A549 (cell line): ENCODE data around the gene MESP2. TPM values are rescaled to one million over a fixed set of nuclear protein-coding genes. Genes with fewer than 3 reads are reported as not detected.

Source experiments
- ATAC-seq, 2 experiments: fragments of 200-7000 bp in 1 of 2; fragments of >200 bp in 1 of 2; cut with Nextera tagmentation in 1 of 2; cut with Tn5 transposase in 1 of 2; 3 replicates each; pipeline versions ENCODE4 v1.8.0 to v1.9.1; 2018 to 2020; ENCODE audit warnings: mild to moderate bottlenecking in 1 of 2, moderate library complexity in 1 of 2
- CTCF ChIA-PET: fragments of 300-600 bp; sonication (Branson Sonifier 250); formaldehyde crosslinking; extraction: SDS; loops from one replicate; lab custom pipeline; 2021; ENCODE audit warnings: antibody characterized with exemption, inconsistent platforms; lab: Yijun Ruan, JAX
- POLR2A ChIA-PET: fragments of 350-600 bp; formaldehyde crosslinking; extraction: SDS; loops from one replicate; lab custom pipeline; 2021; ENCODE audit warnings: antibody characterized with exemption, inconsistent platforms; lab: Yijun Ruan, JAX
- DNase-seq, 2 experiments: peaks; one replicate each; pipeline versions ENCODE4 v3.0.0 to v3.0.0-alpha.2; 2011 to 2016; ENCODE audit warnings: low read depth in 1 of 2, low spot score in 1 of 2
- FAIRE-seq: peaks from 2 replicates; lab custom pipeline; 2011; peaks lifted over from hg19 to GRCh38; lab: Jason Lieb, UNC
- H3K27ac ChIP-seq, 2 experiments: fragments of >200 bp; sonication (Bioruptor Twin); formaldehyde crosslinking; 3 replicates each; pipeline ENCODE4 v1.5.1; 2016 to 2017
- H3K4me1 ChIP-seq: fragments of >200 bp; sonication (Bioruptor Twin); formaldehyde crosslinking; 3 replicates; pipeline ENCODE4 v1.6.1; 2016
- H3K4me2 ChIP-seq: fragments of >200 bp; sonication (Bioruptor Twin); formaldehyde crosslinking; 3 replicates; pipeline ENCODE4 v1.6.1; 2016
- H3K4me3 ChIP-seq: fragments of >200 bp; sonication (Bioruptor Twin); formaldehyde crosslinking; 3 replicates; pipeline ENCODE4 v1.5.1; 2016
- H3K9me3 ChIP-seq: fragments of >200 bp; sonication (Bioruptor Twin); formaldehyde crosslinking; 3 replicates; pipeline ENCODE4 v1.6.1; 2016
- ATOH8 ChIP-seq: fragments of 250-450 bp; sonication (Bioruptor Pico); IDR thresholded peaks from 2 replicates; pipeline ENCODE4 v1.5.0; 2020; ENCODE audit warnings: low read depth, mild to moderate bottlenecking, moderate library complexity
- BHLHE40 ChIP-seq: IDR thresholded peaks from 2 replicates; pipeline ENCODE4 v1.6.1; 2012; ENCODE audit warnings: low read depth, low read length, inconsistent platforms
- CBX2 ChIP-seq: fragments of 200-600 bp; sonication (generic); IDR thresholded peaks from 2 replicates; pipeline ENCODE4 v1.6.1; 2016; ENCODE audit warnings: low read depth, mild to moderate bottlenecking, borderline replicate concordance
- EHF ChIP-seq: fragments of 250-450 bp; sonication (Bioruptor Pico); IDR thresholded peaks from 2 replicates; pipeline ENCODE4 v1.5.0; 2020; ENCODE audit warnings: mild to moderate bottlenecking
- ELK1 ChIP-seq: fragments of 150-350 bp; IDR thresholded peaks from 2 replicates; pipeline ENCODE4 v1.6.1; 2014; ENCODE audit warnings: low read depth, mild to moderate bottlenecking, low read length
- GATA3 ChIP-seq: IDR thresholded peaks from 2 replicates; pipeline ENCODE4 v1.6.1; 2012; ENCODE audit warnings: borderline replicate concordance
- HES2 ChIP-seq: fragments of >200 bp; sonication (Bioruptor Twin); formaldehyde crosslinking; IDR thresholded peaks from 2 replicates; pipeline ENCODE4 v1.6.1; 2016
- HMGXB4 ChIP-seq: fragments of 250-450 bp; sonication (Bioruptor Pico); IDR thresholded peaks from 2 replicates; pipeline ENCODE4 v1.5.0; 2021; ENCODE audit warnings: mild to moderate bottlenecking, moderate library complexity, borderline replicate concordance
- JUN ChIP-seq, 2 experiments: fragments of >200 bp; sonication (Bioruptor Twin); formaldehyde crosslinking; IDR thresholded peaks; 2 replicates in 1 of 2; 3 replicates in 1 of 2; pipeline ENCODE4 v1.6.1; 2016 to 2017
- KDM1A ChIP-seq: fragments of 200-600 bp; sonication (generic); IDR thresholded peaks from 2 replicates; pipeline ENCODE4 v1.6.1; 2016; ENCODE audit warnings: low read depth, mild to moderate bottlenecking
- MAFK ChIP-seq: fragments of 450-650 bp; IDR thresholded peaks from 2 replicates; pipeline ENCODE4 v1.6.1; 2014; ENCODE audit not compliant: partially characterized antibody
- MAX ChIP-seq: IDR thresholded peaks from 2 replicates; pipeline ENCODE4 v1.6.1; 2012
- MYC ChIP-seq: IDR thresholded peaks from 2 replicates; pipeline ENCODE4 v1.6.1; 2012; ENCODE audit warnings: mild to moderate bottlenecking, inconsistent platforms, low read length, improper control_type of control experiment, borderline replicate concordance
- NFE2L2 ChIP-seq: fragments of 150-350 bp; conservative IDR thresholded peaks from 2 replicates; pipeline ENCODE4 v1.6.1; 2014; ENCODE audit warnings: low read length
- NR3C1 ChIP-seq: fragments of >200 bp; sonication (Bioruptor Twin); formaldehyde crosslinking; IDR thresholded peaks from 3 replicates; pipeline ENCODE4 v1.6.1; 2017
- PBX3 ChIP-seq: IDR thresholded peaks from 2 replicates; pipeline ENCODE4 v1.6.1; 2012
- PHF8 ChIP-seq: fragments of 200-600 bp; sonication (generic); IDR thresholded peaks from 2 replicates; pipeline ENCODE4 v1.6.1; 2016; ENCODE audit warnings: low read depth, mild to moderate bottlenecking, antibody characterized with exemption, moderate library complexity, borderline replicate concordance
- POLR2AphosphoS2 ChIP-seq: conservative IDR thresholded peaks from 2 replicates; pipeline ENCODE4 v1.6.1; 2012; ENCODE audit warnings: low read length, improper control_type of control experiment, inconsistent platforms
- RCOR1 ChIP-seq: fragments of 150-350 bp; IDR thresholded peaks from 2 replicates; pipeline ENCODE4 v1.6.1; 2014; ENCODE audit warnings: antibody characterized with exemption, low read length, low read depth
- SMC3 ChIP-seq: fragments of >200 bp; sonication (Bioruptor Twin); formaldehyde crosslinking; IDR thresholded peaks from 3 replicates; pipeline ENCODE4 v1.6.1; 2018; ENCODE audit warnings: inconsistent platforms
- SREBF2 ChIP-seq: fragments of 450-650 bp; IDR thresholded peaks from 2 replicates; pipeline ENCODE4 v1.6.1; 2014; ENCODE audit warnings: mild to moderate bottlenecking, moderate library complexity
- TFCP2L1 ChIP-seq: fragments of 250-450 bp; sonication (Bioruptor Pico); IDR thresholded peaks from 2 replicates; pipeline ENCODE4 v1.5.0; 2021; ENCODE audit warnings: mild to moderate bottlenecking
- WGBS: methylation state at CpG from one replicate; pipeline ENCODE4 v1.1.6; 2017; ENCODE audit errors: missing lambda C conversion rate; 5-methylcytosine and 5-hydroxymethylcytosine counted together
- polyA plus RNA-seq, 4 experiments: library from polyadenylated mRNA; depleted of rRNA in 3 of 4; stranded (reverse); fragments of >200 nt; fragmentation: RNase III in 1 of 4; extraction: RNeasy Plus Mini Kit Qiagen cat#74134 plus additional on column Dnase treatment in 1 of 4; gene quantifications; 2 replicates in 3 of 4; 3 replicates in 1 of 4; pipeline ENCODE4 v1.2.3, GENCODE V29; 2011 to 2017

The MESP2 gene
- polyA plus RNA-seq, 2 of the 4 experiments (the other 2 are of a cell fraction), result 0.22 to 0.57 TPM

- 49% methylated on average over 3 of the region's 3 CpGs for WGBS
- ATAC-seq (peak; percentile 61; a peak in 5 of 6 replicates), FAIRE-seq (peak; percentile 95), DNase-seq (peak; percentile 63 to 79)
- H3K4me3 ChIP-seq, result no peak overlapping the region
- POLR2A ChIA-PET, result interaction anchor here (1.7 kb wide), 1 partner anchor 12 kb away, joined by 5 read pairs; no protein-coding TSS in a partner anchor
- TF ChIP-seq MAFK (peak; percentile 98), NFE2L2 (peak; percentile 86), MYC (0 out of 2 replicates have a peak, but pooled peaks have one; percentile 31), MAX (no peak), EHF (CRISPR knock-in tag) (no peak)
- H3K4me2 ChIP-seq, result peak overlapping the region; percentile 4; the same call in 2 of the 3 replicates
- CTCF ChIA-PET, result interaction anchor here (0.5 to 12.4 kb wide), 21 partner anchors 8 to 924 kb away, joined by 3 to 222 read pairs (median 4); partner anchors contain the start of gene MESP1
- H3K27ac ChIP-seq, result peak overlapping the region; percentile 38 to 70; a peak in 5 of 6 replicates
- H3K9me3 ChIP-seq, result no peaks in the 10 kb centered on the region
- peaks cover 17% of the 10 kb centered on the region for H3K4me1 ChIP-seq
Measured at GRCh38 chr15:89772932-89773583, 3.1 kb upstream of the MESP2 start.

- no peak overlapping the region for H3K27ac ChIP-seq
- POLR2A ChIA-PET, result interaction anchor here (1.1 to 1.7 kb wide), 2 partner anchors 13 to 100 kb away, joined by 3 to 5 read pairs; no protein-coding TSS in a partner anchor
Measured at GRCh38 chr15:89774492-89774891, 1.6 kb upstream of the MESP2 start.

GRCh38 chr15:89775815-89776214, 317 bp upstream of the MESP2 start:
- peak overlapping the region; percentile 84 for H3K4me2 ChIP-seq
- no peaks in the 10 kb centered on the region for H3K9me3 ChIP-seq
- whole genome bisulfite sequencing, result 93% methylated on average over 11 of the region's 14 CpGs
- FAIRE-seq, result no peak
- ChIA-PET CTCF (interaction anchor here (0.6 to 12.4 kb wide), 6 partner anchors 19 to 98 kb away, joined by 3 to 222 read pairs (median 4); partner anchors contain the start of gene MESP1), POLR2A (interaction anchor here (1.1 kb wide), 1 partner anchor 99 kb away, joined by 3 read pairs; no protein-coding TSS in a partner anchor)
- DNase-seq, result no peak
- no peak for ATAC-seq
- H3K4me1 ChIP-seq, result peaks cover 19% of the 10 kb centered on the region
- peak overlapping the region; percentile 38; the same call in 2 of the 3 replicates for H3K4me3 ChIP-seq
- no peak for TF ChIP-seq ELK1
- no peak for TF ChIP-seq SMC3
- no peak for TF ChIP-seq BHLHE40
- no peak for TF ChIP-seq ATOH8
- no peak for TF ChIP-seq JUN (IDR thresholded peaks at IDR 0.05)
- TF ChIP-seq PBX3, result no peak
- peak overlapping the region; percentile 71 to 89; a peak in 5 of 6 replicates for H3K27ac ChIP-seq

More at GRCh38 chr15:89774492-89774891, 1.6 kb upstream of the MESP2 start:
- DNase-seq, result no peak
- H3K4me1 ChIP-seq, result peaks cover 17% of the 10 kb centered on the region
- TF ChIP-seq MAFK, result no peak
- TF ChIP-seq NR3C1, result no peak
- no peak for TF ChIP-seq TFCP2L1
- no peak for TF ChIP-seq SREBF2
- no peak for TF ChIP-seq POLR2AphosphoS2
- TF ChIP-seq HMGXB4 (CRISPR knock-in tag), result no peak
- no peak for TF ChIP-seq EHF (CRISPR knock-in tag)
- TF ChIP-seq HES2, result no peak
- no peak for TF ChIP-seq PBX3
- TF ChIP-seq GATA3, result no peak
- no peak for TF ChIP-seq RCOR1
- no peak for TF ChIP-seq KDM1A
- no peak for TF ChIP-seq CBX2
- TF ChIP-seq PHF8, result no peak
- no peaks in the 10 kb centered on the region for H3K9me3 ChIP-seq
- 92% methylated on average over 5 of the region's 5 CpGs for WGBS
- peak; percentile 18 for FAIRE-seq
- ATAC-seq, result no peak
- H3K4me3 ChIP-seq, result no peak overlapping the region
- CTCF ChIA-PET, result interaction anchor here (0.9 to 12.4 kb wide), 7 partner anchors 10 to 114 kb away, joined by 3 to 222 read pairs (median 8); partner anchors contain the start of gene MESP1
- H3K4me2 ChIP-seq, result no peak overlapping the region
